ENCODE data around the gene DNAJC1.
"Not testable (repeated sequence)": the region's sequence is repeated elsewhere in the genome, so short reads cannot be mapped to it uniquely, and the experiment has no call there.

DNA sequence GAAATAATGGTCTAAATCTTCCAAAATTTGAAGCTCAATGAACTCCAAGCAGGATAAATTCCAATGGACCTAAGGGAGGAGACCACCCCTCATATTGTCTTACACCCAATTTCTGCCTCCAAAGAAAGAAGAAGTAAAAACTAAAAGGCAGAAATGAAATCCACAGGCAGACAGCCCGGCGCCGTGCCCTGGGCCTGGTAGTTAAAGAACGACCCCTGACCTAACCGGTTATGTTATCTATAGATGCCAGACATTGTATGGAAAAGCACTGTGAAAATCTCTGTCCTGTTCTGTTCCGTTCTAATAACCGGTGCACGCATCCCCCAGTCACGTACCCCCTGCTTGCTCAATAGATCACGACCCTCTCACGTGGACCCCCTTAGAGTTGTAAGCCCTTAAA, 130.8 kb downstream of the DNAJC1 start:
- TF ChIP-seq, protein P1, sequence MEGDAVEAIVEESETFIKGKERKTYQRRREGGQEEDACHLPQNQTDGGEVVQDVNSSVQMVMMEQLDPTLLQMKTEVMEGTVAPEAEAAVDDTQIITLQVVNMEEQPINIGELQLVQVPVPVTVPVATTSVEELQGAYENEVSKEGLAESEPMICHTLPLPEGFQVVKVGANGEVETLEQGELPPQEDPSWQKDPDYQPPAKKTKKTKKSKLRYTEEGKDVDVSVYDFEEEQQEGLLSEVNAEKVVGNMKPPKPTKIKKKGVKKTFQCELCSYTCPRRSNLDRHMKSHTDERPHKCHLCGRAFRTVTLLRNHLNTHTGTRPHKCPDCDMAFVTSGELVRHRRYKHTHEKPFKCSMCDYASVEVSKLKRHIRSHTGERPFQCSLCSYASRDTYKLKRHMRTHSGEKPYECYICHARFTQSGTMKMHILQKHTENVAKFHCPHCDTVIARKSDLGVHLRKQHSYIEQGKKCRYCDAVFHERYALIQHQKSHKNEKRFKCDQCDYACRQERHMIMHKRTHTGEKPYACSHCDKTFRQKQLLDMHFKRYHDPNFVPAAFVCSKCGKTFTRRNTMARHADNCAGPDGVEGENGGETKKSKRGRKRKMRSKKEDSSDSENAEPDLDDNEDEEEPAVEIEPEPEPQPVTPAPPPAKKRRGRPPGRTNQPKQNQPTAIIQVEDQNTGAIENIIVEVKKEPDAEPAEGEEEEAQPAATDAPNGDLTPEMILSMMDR (IDR thresholded peaks at IDR 0.05), result not testable (repeated sequence)
- TF ChIP-seq POLR2A (IDR thresholded peaks at IDR 0.05), result not testable (repeated sequence)
